Hepatocyte (in vitro differentiated cells): Measurements from ENCODE around the gene IL1RAPL2.

ENCODE experiments used
- EZH2 ChIP-seq: fragments of 200-600 bp; sonication (generic); IDR thresholded peaks from 2 replicates; pipeline ENCODE4 v1.6.1; 2016; ENCODE audit warnings: antibody characterized with exemption, mild to moderate bottlenecking, borderline replicate concordance
- EZH2phosphoT487 ChIP-seq: fragments of 200-600 bp; sonication (generic); IDR thresholded peaks from one replicate; pipeline ENCODE4 v1.6.1; 2018; ENCODE audit warnings: antibody characterized with exemption, mild to moderate bottlenecking, low read depth, moderate library complexity; ENCODE audit not compliant: unreplicated experiment, severe bottlenecking
- TF ChIP-seq, protein P1 (sequence below): fragments of 200-600 bp; sonication (generic); IDR thresholded peaks from 2 replicates; pipeline ENCODE4 v1.5.1; 2016; ENCODE audit warnings: antibody characterized with exemption, mild to moderate bottlenecking; ENCODE audit not compliant: poor library complexity

DNA sequence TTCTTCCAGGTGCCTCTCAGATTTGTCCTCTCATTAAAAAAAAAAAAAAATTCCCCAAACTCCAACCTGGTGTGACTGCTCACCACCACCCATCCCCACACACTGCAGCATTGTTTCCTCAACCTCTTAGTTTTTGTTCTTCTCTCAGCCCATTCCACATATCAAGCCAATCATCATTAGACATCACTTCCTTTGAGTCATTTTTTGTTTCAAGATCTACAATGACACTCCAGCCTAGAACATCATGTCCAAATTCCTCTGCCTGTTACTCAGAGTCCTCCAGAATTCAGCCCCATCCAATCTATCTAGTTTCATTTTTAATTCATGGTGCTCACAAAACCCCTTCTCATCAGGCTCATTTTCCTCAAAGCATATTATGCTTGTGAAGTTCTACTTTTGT is 917.0 kb downstream of the IL1RAPL2 start:
- TF ChIP-seq, protein P1, sequence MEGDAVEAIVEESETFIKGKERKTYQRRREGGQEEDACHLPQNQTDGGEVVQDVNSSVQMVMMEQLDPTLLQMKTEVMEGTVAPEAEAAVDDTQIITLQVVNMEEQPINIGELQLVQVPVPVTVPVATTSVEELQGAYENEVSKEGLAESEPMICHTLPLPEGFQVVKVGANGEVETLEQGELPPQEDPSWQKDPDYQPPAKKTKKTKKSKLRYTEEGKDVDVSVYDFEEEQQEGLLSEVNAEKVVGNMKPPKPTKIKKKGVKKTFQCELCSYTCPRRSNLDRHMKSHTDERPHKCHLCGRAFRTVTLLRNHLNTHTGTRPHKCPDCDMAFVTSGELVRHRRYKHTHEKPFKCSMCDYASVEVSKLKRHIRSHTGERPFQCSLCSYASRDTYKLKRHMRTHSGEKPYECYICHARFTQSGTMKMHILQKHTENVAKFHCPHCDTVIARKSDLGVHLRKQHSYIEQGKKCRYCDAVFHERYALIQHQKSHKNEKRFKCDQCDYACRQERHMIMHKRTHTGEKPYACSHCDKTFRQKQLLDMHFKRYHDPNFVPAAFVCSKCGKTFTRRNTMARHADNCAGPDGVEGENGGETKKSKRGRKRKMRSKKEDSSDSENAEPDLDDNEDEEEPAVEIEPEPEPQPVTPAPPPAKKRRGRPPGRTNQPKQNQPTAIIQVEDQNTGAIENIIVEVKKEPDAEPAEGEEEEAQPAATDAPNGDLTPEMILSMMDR = no peak
- TF ChIP-seq EZH2 (no peak), EZH2phosphoT487 (no peak)
